ENCODE data around the gene RPL6. TPM values are rescaled to one million over a fixed set of nuclear protein-coding genes. Genes with fewer than 3 reads are reported as not detected.

RPL6 gene
- polyA plus RNA-seq, 3 donors, result 1,347 to 3,206 (median 1,977) TPM

GRCh38 chr12:112386726-112387125 lies 22.7 kb downstream of the RPL6 start:
- no peak overlapping the region for H3K27ac ChIP-seq (ENCODE audit: low read depth, low read length)
- WGBS, 3 donors, result 31 to 64% (median 43%) methylated on average over 3 of the region's 3 CpGs

GRCh38 chr12:112382866-112383265 lies 26.5 kb downstream of the RPL6 start:
- WGBS, 3 donors, result 90 to 92% (median 91%) methylated on average over 11 of the region's 11 CpGs
- no peak overlapping the region for H3K27ac ChIP-seq (ENCODE audit: low read depth, low read length)

GRCh38 chr12:112381883-112382796 lies 27.3 kb downstream of the RPL6 start, which contains the start of gene HECTD4:
Gene HECTD4 (minus strand): TSS chr12:112382431. CDS start chr12:112382128, 303 bp downstream.
- WGBS, 3 donors, result 1 to 33% (median 1%) methylated on average over 61 to 105 of the region's 106 CpGs
- no peak within 1 kb of the TSS for H3K27ac ChIP-seq (ENCODE audit: low read depth, low read length)

- WGBS, 3 donors, result 1 to 33% (median 3%) methylated on average over 16 to 32 of the region's 33 CpGs
- H3K27ac ChIP-seq (ENCODE audit: low read depth, low read length), result no peak overlapping the region
These were observed 28.0 kb downstream of the RPL6 start for GRCh38 chr12:112381406-112381882.

- H3K27ac ChIP-seq (ENCODE audit: low read depth, low read length), result no peak overlapping the region
- 47 to 67% (median 53%) methylated on average over 34 of the region's 34 CpGs for WGBS, 3 donors
These were observed 28.6 kb downstream of the RPL6 start for GRCh38 chr12:112380663-112381405.

- 72 to 89% (median 83%) methylated on average over 5 of the region's 5 CpGs for WGBS, 3 donors
These were observed 34.3 kb downstream of the RPL6 start for GRCh38 chr12:112375105-112375504.

GRCh38 chr12:112374166-112374740 lies 35.2 kb downstream of the RPL6 start:
- WGBS, 3 donors, result 78 to 94% (median 89%) methylated on average over 3 of the region's 3 CpGs
- H3K27ac ChIP-seq (ENCODE audit: low read depth, low read length), result no peak overlapping the region

More at GRCh38 chr12:112375105-112375504, 34.3 kb downstream of the RPL6 start:
- H3K27ac ChIP-seq (ENCODE audit: low read depth, low read length), result no peak overlapping the region

GRCh38 chr12:112370868-112371510 lies 38.4 kb downstream of the RPL6 start:
- WGBS, 3 donors, result 52 to 89% (median 85%) methylated on average over 8 of the region's 8 CpGs
- H3K27ac ChIP-seq (ENCODE audit: low read depth, low read length), result no peak overlapping the region

- H3K27ac ChIP-seq (ENCODE audit: low read depth, low read length), result no peak overlapping the region
- 38 to 56% (median 42%) methylated on average over 1 of the region's 1 CpG for WGBS, 3 donors
These were observed 39.2 kb downstream of the RPL6 start for GRCh38 chr12:112370199-112370598.

- 65 to 82% (median 75%) methylated on average over 6 of the region's 6 CpGs for WGBS, 3 donors
- no peak overlapping the region for H3K27ac ChIP-seq (ENCODE audit: low read depth, low read length)
These were observed 40.5 kb downstream of the RPL6 start for GRCh38 chr12:112368856-112369255.

- 84 to 89% (median 89%) methylated on average over 3 of the region's 3 CpGs for WGBS, 3 donors
- no peak overlapping the region for H3K27ac ChIP-seq (ENCODE audit: low read depth, low read length)
These were observed 41.4 kb downstream of the RPL6 start for GRCh38 chr12:112367965-112368364.

- H3K27ac ChIP-seq (ENCODE audit: low read depth, low read length), result no peak overlapping the region
- WGBS, 3 donors, result 97 to 100% (median 97%) methylated on average over 3 of the region's 3 CpGs
These were observed 47.1 kb downstream of the RPL6 start for GRCh38 chr12:112362310-112362709.

GRCh38 chr12:112361271-112361670 lies 48.1 kb downstream of the RPL6 start:
- no peak overlapping the region for H3K27ac ChIP-seq (ENCODE audit: low read depth, low read length)
- WGBS, 3 donors, result 78 to 97% (median 97%) methylated on average over 4 of the region's 4 CpGs

GRCh38 chr12:112359290-112359689 lies 50.1 kb downstream of the RPL6 start:
- 91 to 97% (median 94%) methylated on average over 4 of the region's 4 CpGs for WGBS, 3 donors
- H3K27ac ChIP-seq (ENCODE audit: low read depth, low read length), result no peak overlapping the region

GRCh38 chr12:112357214-112357613 lies 52.2 kb downstream of the RPL6 start:
- 73 to 80% (median 76%) methylated on average over 2 of the region's 2 CpGs for WGBS, 3 donors
- H3K27ac ChIP-seq (ENCODE audit: low read depth, low read length), result no peak overlapping the region
